H1 (cell line): Measurements from ENCODE around the gene SH3GL1. TPM values are rescaled to one million over a fixed set of nuclear protein-coding genes. Genes with fewer than 3 reads are reported as not detected.

Experiments used
- CTCF ChIA-PET: fragments of 300-600 bp; sonication (Branson Sonifier 250); formaldehyde crosslinking; loops from one replicate; lab custom pipeline; 2021; ENCODE audit not compliant: partially characterized antibody; lab: Charles Lee
- POLR2A ChIA-PET: fragments of 300-600 bp; sonication (Branson Sonifier 250); formaldehyde crosslinking; loops from one replicate; lab custom pipeline; 2021; ENCODE audit warnings: inconsistent platforms; ENCODE audit not compliant: partially characterized antibody; lab: Charles Lee
- DNase-seq, 2 experiments: peaks; one replicate each; pipeline versions ENCODE4 v3.0.0 to v3.0.0-alpha.2; 2010 to 2022; ENCODE audit warnings: low spot score in 2 of 2, low read depth in 1 of 2, mixed read lengths in 1 of 2
- FAIRE-seq: peaks from 2 replicates; lab custom pipeline; 2011; peaks lifted over from hg19 to GRCh38; lab: Jason Lieb, UNC
- H2AFZ ChIP-seq: 2 replicates; pipeline ENCODE4 v1.8.1; 2012; ENCODE audit warnings: low read length, inconsistent platforms
- H2AK5ac ChIP-seq: 2 replicates; pipeline ENCODE4 v1.6.1; 2013; ENCODE audit warnings: low read depth, low read length
- H2BK120ac ChIP-seq: replicated peaks from 2 replicates; pipeline ENCODE3; 2013; ENCODE audit warnings: low read depth, low read length, inconsistent platforms
- H2BK12ac ChIP-seq: 2 replicates; pipeline ENCODE4 v1.6.1; 2013; ENCODE audit warnings: low read depth, low read length
- H2BK15ac ChIP-seq: 2 replicates; pipeline ENCODE4 v1.6.1; 2013; ENCODE audit warnings: low read length
- H2BK20ac ChIP-seq: 2 replicates; pipeline ENCODE4 v1.6.1; 2013; ENCODE audit warnings: low read length
- H2BK5ac ChIP-seq: 2 replicates; pipeline ENCODE4 v1.6.1; 2013; ENCODE audit warnings: low read depth, low read length
- H3K14ac ChIP-seq: 2 replicates; pipeline ENCODE4 v1.6.1; 2013; ENCODE audit warnings: inconsistent platforms; ENCODE audit not compliant: insufficient read length
- H3K18ac ChIP-seq: 2 replicates; pipeline ENCODE4 v1.6.1; 2013; ENCODE audit warnings: low read length; ENCODE audit errors: extremely low read depth
- H3K23ac ChIP-seq: 2 replicates; pipeline ENCODE4 v1.6.1; 2013; ENCODE audit warnings: inconsistent platforms; ENCODE audit not compliant: insufficient read length
- H3K23me2 ChIP-seq: 2 replicates; pipeline ENCODE4 v1.6.1; 2013; ENCODE audit warnings: low read depth, low read length
- H3K27ac ChIP-seq: 2 replicates; pipeline ENCODE4 v1.6.1; 2011; ENCODE audit warnings: low read depth, low read length, inconsistent platforms
- H3K27me3 ChIP-seq, 4 experiments: replicated peaks in 1 of 4; 1 replicate in 1 of 4; 2 replicates in 3 of 4; pipeline versions ENCODE4 v1.6.1 to v1.8.1; 2011 to 2013; ENCODE audit warnings: low read length in 3 of 4, mild to moderate bottlenecking in 3 of 4, inconsistent platforms in 2 of 4, mixed read lengths in 2 of 4, moderate library complexity in 1 of 4; ENCODE audit not compliant: control insufficient read depth in 3 of 4, insufficient read depth in 3 of 4; ENCODE audit errors: extremely low read depth in 1 of 4
- H3K36me3 ChIP-seq, 4 experiments: 2 replicates each; pipeline versions ENCODE4 v1.6.1 to v1.8.1; 2011 to 2013; ENCODE audit warnings: mild to moderate bottlenecking in 4 of 4, low read length in 3 of 4, moderate library complexity in 2 of 4, control low read depth in 1 of 4, inconsistent platforms in 1 of 4; ENCODE audit not compliant: insufficient read depth in 4 of 4, control insufficient read depth in 2 of 4
- H3K4ac ChIP-seq: replicated peaks from 2 replicates; pipeline ENCODE3; 2013; ENCODE audit warnings: low read length, low read depth, mixed read lengths, inconsistent platforms; ENCODE audit not compliant: insufficient read length
- H3K4me1 ChIP-seq, 4 experiments: replicated peaks in 1 of 4; 1 replicate in 1 of 4; 2 replicates in 3 of 4; pipeline versions ENCODE4 v1.6.1 to v1.8.1; 2011 to 2013; ENCODE audit warnings: low read length in 3 of 4, inconsistent platforms in 2 of 4, mixed read lengths in 1 of 4; ENCODE audit not compliant: insufficient read depth in 4 of 4, control insufficient read depth in 3 of 4
- H3K4me2 ChIP-seq, 2 experiments: 2 replicates each; pipeline versions ENCODE4 v1.6.1 to v1.8.1; 2011 to 2013; ENCODE audit warnings: low read depth in 2 of 2, low read length in 2 of 2, control low read depth in 1 of 2, inconsistent platforms in 1 of 2, mild to moderate bottlenecking in 1 of 2; ENCODE audit not compliant: insufficient read depth in 1 of 2
- H3K4me3 ChIP-seq, 4 experiments: fragments of 200-600, 300-600 bp in 1 of 4; sonication (generic), shearing (Covaris generic), sonication (Bioruptor Twin) in 1 of 4; 2 replicates each; pipeline versions ENCODE4 v1.5.1 to v1.8.1; 2011 to 2016; ENCODE audit warnings: low read length in 4 of 4, low read depth in 3 of 4, control low read depth in 2 of 4, inconsistent platforms in 2 of 4, mild to moderate bottlenecking in 2 of 4, mixed read lengths in 1 of 4, moderate library complexity in 1 of 4; ENCODE audit not compliant: insufficient read depth in 2 of 4; ENCODE audit errors: extremely low read depth in 1 of 4
- H3K56ac ChIP-seq: replicated peaks from 2 replicates; pipeline ENCODE3; 2013; ENCODE audit warnings: low read depth, mild to moderate bottlenecking, mixed read lengths, low read length, inconsistent platforms; ENCODE audit not compliant: insufficient read length
- H3K79me1 ChIP-seq: 2 replicates; pipeline ENCODE4 v1.6.1; 2013; ENCODE audit warnings: low read depth, low read length, control low read depth
- H3K79me2 ChIP-seq, 2 experiments: 2 replicates each; pipeline versions ENCODE4 v1.6.1 to v1.8.1; 2012 to 2013; ENCODE audit warnings: low read length in 2 of 2, mild to moderate bottlenecking in 2 of 2, inconsistent platforms in 1 of 2; ENCODE audit not compliant: insufficient read depth in 2 of 2, control insufficient read depth in 1 of 2
- H3K9ac ChIP-seq, 4 experiments: replicated peaks in 1 of 4; 1 replicate in 1 of 4; 2 replicates in 3 of 4; pipeline versions ENCODE4 v1.6.1 to v1.8.1; 2011 to 2013; ENCODE audit warnings: low read depth in 3 of 4, low read length in 3 of 4, control low read depth in 2 of 4, mild to moderate bottlenecking in 2 of 4, moderate library complexity in 2 of 4, inconsistent platforms in 1 of 4; ENCODE audit errors: extremely low read depth in 1 of 4
- H3K9me3 ChIP-seq, 2 experiments: 2 replicates each; pipeline versions ENCODE4 v1.6.1 to v1.8.1; 2012 to 2013; ENCODE audit warnings: mild to moderate bottlenecking in 2 of 2, moderate library complexity in 2 of 2, control low read depth in 1 of 2, inconsistent platforms in 1 of 2, low read depth in 1 of 2, low read length in 1 of 2, mixed read lengths in 1 of 2; ENCODE audit not compliant: insufficient read depth in 2 of 2
- H4K20me1 ChIP-seq, 2 experiments: replicated peaks in 1 of 2; 2 replicates each; pipeline versions ENCODE3 to v1.8.1; 2011 to 2013; ENCODE audit warnings: inconsistent platforms in 2 of 2, low read length in 2 of 2, mild to moderate bottlenecking in 1 of 2; ENCODE audit not compliant: insufficient read depth in 2 of 2, control insufficient read depth in 1 of 2
- H4K5ac ChIP-seq: 2 replicates; pipeline ENCODE4 v1.6.1; 2013; ENCODE audit warnings: low read length, low read depth, mixed read lengths, inconsistent platforms; ENCODE audit not compliant: insufficient read length
- H4K8ac ChIP-seq: 2 replicates; pipeline ENCODE4 v1.8.0; 2013; ENCODE audit warnings: mild to moderate bottlenecking, moderate library complexity, low read length, inconsistent platforms; ENCODE audit not compliant: insufficient read depth; ENCODE audit errors: extremely low read depth
- H4K91ac ChIP-seq: replicated peaks from 2 replicates; pipeline ENCODE3; 2013; ENCODE audit warnings: low read length, mixed read lengths, inconsistent platforms; ENCODE audit not compliant: insufficient read length
- BCL11A ChIP-seq, 2 experiments: IDR thresholded peaks; one replicate each; pipeline ENCODE4 v1.6.1; 2011; ENCODE audit warnings: low read depth in 2 of 2, low read length in 2 of 2, mild to moderate bottlenecking in 2 of 2
- EGR1 ChIP-seq: IDR thresholded peaks from 2 replicates; pipeline ENCODE4 v1.6.1; 2011; ENCODE audit warnings: low read depth, low read length, borderline replicate concordance
- JUND ChIP-seq: IDR thresholded peaks from 2 replicates; pipeline ENCODE4 v1.6.1; 2011; ENCODE audit warnings: mild to moderate bottlenecking, improper control_type of control experiment, low read length
- NRF1 ChIP-seq: IDR thresholded peaks from 2 replicates; pipeline ENCODE4 v1.6.1; 2011; ENCODE audit warnings: mild to moderate bottlenecking, low read depth, low read length, improper control_type of control experiment
- RFX5 ChIP-seq: IDR thresholded peaks from 2 replicates; pipeline ENCODE4 v1.6.1; 2011; ENCODE audit warnings: low read depth, low read length, improper control_type of control experiment, borderline replicate concordance
- RNF2 ChIP-seq: fragments of 200-900, 300-1000 bp; sonication (generic); IDR thresholded peaks from 2 replicates; pipeline ENCODE4 v1.7.1; 2016; ENCODE audit warnings: borderline replicate concordance, low read depth, mild to moderate bottlenecking, antibody characterized with exemption, low read length; ENCODE audit not compliant: poor library complexity, severe bottlenecking; ENCODE audit errors: missing control alignments
- RXRA ChIP-seq: IDR thresholded peaks from 2 replicates; pipeline ENCODE4 v1.6.1; 2011; ENCODE audit warnings: low read depth, mild to moderate bottlenecking, low read length, moderate library complexity; ENCODE audit not compliant: insufficient read depth
- TBP ChIP-seq: IDR thresholded peaks from 2 replicates; pipeline ENCODE4 v1.6.1; 2011; ENCODE audit warnings: low read depth, low read length, improper control_type of control experiment
- ZNF274 ChIP-seq: IDR thresholded peaks from 2 replicates; pipeline ENCODE4 v1.7.0; 2012; ENCODE audit warnings: low read length, borderline replicate concordance; ENCODE audit errors: extremely low read depth
- WGBS, 2 experiments: shearing (Covaris generic) in 1 of 2; methylation state at CpG; one replicate each; pipeline versions ENCODE4 v1.1.6 to v1.1.7; 2013 to 2015; ENCODE audit warnings: low lambda C conversion rate in 2 of 2, mixed read lengths in 2 of 2, inconsistent platforms in 1 of 2, low coverage in 1 of 2, missing lambda C conversion rate in 1 of 2; ENCODE audit not compliant: insufficient replicate concordance in 2 of 2, insufficient coverage in 1 of 2, insufficient read length in 1 of 2; ENCODE audit errors: extremely low coverage in 1 of 2, missing lambda C conversion rate in 1 of 2; 5-methylcytosine and 5-hydroxymethylcytosine counted together
- polyA plus RNA-seq, 7 experiments: library from polyadenylated mRNA; depleted of rRNA in 3 of 7; stranded (reverse) in 5 of 7; unstranded in 2 of 7; fragments of >200 nt in 5 of 7; fragments of 200-250 nt in 2 of 7; gene quantifications; 1 replicate in 5 of 7; 2 replicates in 1 of 7; 4 replicates in 1 of 7; pipeline versions ENCODE4 v1.2.1 to v1.2.3, GENCODE V29; 2011 to 2013; ENCODE audit warnings: missing spikeins in 2 of 7, mixed read lengths in 2 of 7
- total RNA-seq: library from RNA; stranded (reverse); fragmentation: NEBNext Ultra II Directional; extraction: Animal tissue kit (Norgen Biotek cat#: 25700); gene quantifications from 2 replicates; pipeline ENCODE4 v1.2.1, GENCODE V29; 2021
- TF ChIP-seq, protein P1 (sequence below): IDR thresholded peaks from 2 replicates; pipeline ENCODE4 v1.6.1; 2012; ENCODE audit warnings: inconsistent platforms

The SH3GL1 gene
- total and polyA plus RNA-seq, 2 of the 8 experiments (the other 6 are each of a cell fraction or from before 2014, with no cell fraction given), result 81.5 to 102 TPM

DNA sequence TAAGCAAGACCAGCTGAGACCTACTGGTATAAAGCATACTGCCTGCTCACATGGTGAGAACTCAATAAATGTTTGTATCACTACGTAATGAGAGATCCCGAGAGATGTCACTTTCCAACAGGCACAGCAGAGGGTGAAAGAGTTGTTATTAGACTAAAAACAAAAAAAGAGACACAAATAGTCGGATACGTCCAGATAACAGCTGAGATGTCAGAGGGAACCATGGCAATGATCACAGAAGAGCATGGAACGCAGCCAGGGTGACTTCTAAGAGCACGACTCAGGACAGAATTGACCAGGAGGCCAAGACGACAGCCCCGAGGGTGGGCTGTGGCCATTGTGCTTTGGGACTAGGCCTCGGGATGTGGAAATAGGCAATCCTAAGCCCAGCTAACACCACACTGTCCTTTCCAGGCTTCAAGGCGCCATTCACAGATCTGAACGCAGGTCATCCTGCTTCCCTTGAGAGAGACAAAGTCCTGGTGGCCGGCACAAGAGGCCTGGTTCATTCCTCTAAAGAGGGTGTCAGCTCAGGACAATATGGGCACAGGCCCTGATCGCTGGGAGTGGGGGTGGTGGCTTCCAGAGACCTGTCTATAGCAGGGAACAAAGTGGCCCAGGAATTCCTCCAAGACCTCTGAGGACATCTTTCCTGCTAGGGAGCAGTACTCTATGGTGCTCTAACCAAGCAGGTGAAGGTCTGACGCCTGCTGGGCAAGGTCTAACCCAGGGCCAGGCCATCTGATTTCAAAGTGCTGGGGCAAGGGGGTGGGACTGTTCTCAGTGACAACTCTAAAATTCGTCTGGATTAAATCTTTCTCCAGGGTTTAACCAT lies 3.2 kb downstream of the SH3GL1 start:
- no peak for DNase-seq
- no peaks in the 10 kb centered on the region for H3K27me3 ChIP-seq
- H3K18ac ChIP-seq, result no peak overlapping the region
- H3K14ac ChIP-seq, result no peak overlapping the region
- no peaks in the 10 kb centered on the region for H3K9me3 ChIP-seq
- no peak overlapping the region for H2BK120ac ChIP-seq
- H2AFZ ChIP-seq, result no peak overlapping the region
- no peak overlapping the region for H4K91ac ChIP-seq
- H3K4ac ChIP-seq, result no peak overlapping the region
- H2AK5ac ChIP-seq, result no peak overlapping the region
- H3K79me1 ChIP-seq, result peaks cover 19% of the 10 kb centered on the region
- H2BK20ac ChIP-seq, result no peak overlapping the region
- CTCF ChIA-PET, result interaction anchor here (0.6 to 5.6 kb wide), 5 partner anchors 17 to 37 kb away, joined by 3 to 35 read pairs (median 4); no protein-coding TSS in a partner anchor
- H2BK12ac ChIP-seq, result no peak overlapping the region
- no peak overlapping the region for H3K4me2 ChIP-seq
- H2BK15ac ChIP-seq, result no peak overlapping the region
- peaks cover 0 to 13% (median 5%) of the 10 kb centered on the region in 4 experiments; a peak in 4 of 7 replicates for H3K4me1 ChIP-seq
- H2BK5ac ChIP-seq, result no peak overlapping the region
- peaks cover 5% of the 10 kb centered on the region; the same call in 1 of the 2 replicates for H3K23me2 ChIP-seq
- peaks cover 4 to 73% of the 10 kb centered on the region in 2 experiments; a peak in 3 of 4 replicates for H3K79me2 ChIP-seq
- TF ChIP-seq EGR1 (no peak), RNF2 (no peak), ZNF274 (no peak), BCL11A (IDR thresholded peaks at IDR 0.05; ENCODE audit: low read depth in 2 of 2, low read length in 2 of 2) (no peak), NRF1 (no peak), RXRA (no peak), JUND (no peak), RFX5 (no peak), TBP (no peak)
- TF ChIP-seq, protein P1, sequence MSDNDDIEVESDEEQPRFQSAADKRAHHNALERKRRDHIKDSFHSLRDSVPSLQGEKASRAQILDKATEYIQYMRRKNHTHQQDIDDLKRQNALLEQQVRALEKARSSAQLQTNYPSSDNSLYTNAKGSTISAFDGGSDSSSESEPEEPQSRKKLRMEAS, result no peak
- 86% methylated on average over 15 of the region's 15 CpGs; no CpG with 5 or more reads in 1 of the 2 experiments for WGBS, 2 experiments
- H3K9ac ChIP-seq, result no peak overlapping the region; a peak in 1 of 7 replicates
- FAIRE-seq, result no peak
- H4K20me1 ChIP-seq, result peaks cover 7 to 23% of the 10 kb centered on the region in 2 experiments
- no peak overlapping the region for H3K23ac ChIP-seq
- H3K4me3 ChIP-seq, result no peak overlapping the region
- H3K27ac ChIP-seq, result no peak overlapping the region
- H3K56ac ChIP-seq, result no peak overlapping the region
- POLR2A ChIA-PET, result interaction anchor here (1.3 to 1.6 kb wide), 2 partner anchors 8 to 44 kb away, joined by 3 to 4 read pairs; no protein-coding TSS in a partner anchor
- H4K5ac ChIP-seq, result no peak overlapping the region
- H3K36me3 ChIP-seq, result no peaks in the 10 kb centered on the region
- H4K8ac ChIP-seq, result no peak overlapping the region; the same call in 1 of the 2 replicates
